HG03280 (cell line): ENCODE results near the gene ARRB1.
"Not testable (repeated sequence)": the region's sequence is repeated elsewhere in the genome, so short reads cannot be mapped to it uniquely, and the experiment has no call there.

Source experiments
- ATAC-seq: cut with Tn5 transposase; IDR thresholded peaks from one replicate; pipeline ENCODE4 v1.9.1; 2021; ENCODE audit warnings: mild to moderate bottlenecking, moderate library complexity; ENCODE audit not compliant: unreplicated experiment

Gene ARRB1

DNA sequence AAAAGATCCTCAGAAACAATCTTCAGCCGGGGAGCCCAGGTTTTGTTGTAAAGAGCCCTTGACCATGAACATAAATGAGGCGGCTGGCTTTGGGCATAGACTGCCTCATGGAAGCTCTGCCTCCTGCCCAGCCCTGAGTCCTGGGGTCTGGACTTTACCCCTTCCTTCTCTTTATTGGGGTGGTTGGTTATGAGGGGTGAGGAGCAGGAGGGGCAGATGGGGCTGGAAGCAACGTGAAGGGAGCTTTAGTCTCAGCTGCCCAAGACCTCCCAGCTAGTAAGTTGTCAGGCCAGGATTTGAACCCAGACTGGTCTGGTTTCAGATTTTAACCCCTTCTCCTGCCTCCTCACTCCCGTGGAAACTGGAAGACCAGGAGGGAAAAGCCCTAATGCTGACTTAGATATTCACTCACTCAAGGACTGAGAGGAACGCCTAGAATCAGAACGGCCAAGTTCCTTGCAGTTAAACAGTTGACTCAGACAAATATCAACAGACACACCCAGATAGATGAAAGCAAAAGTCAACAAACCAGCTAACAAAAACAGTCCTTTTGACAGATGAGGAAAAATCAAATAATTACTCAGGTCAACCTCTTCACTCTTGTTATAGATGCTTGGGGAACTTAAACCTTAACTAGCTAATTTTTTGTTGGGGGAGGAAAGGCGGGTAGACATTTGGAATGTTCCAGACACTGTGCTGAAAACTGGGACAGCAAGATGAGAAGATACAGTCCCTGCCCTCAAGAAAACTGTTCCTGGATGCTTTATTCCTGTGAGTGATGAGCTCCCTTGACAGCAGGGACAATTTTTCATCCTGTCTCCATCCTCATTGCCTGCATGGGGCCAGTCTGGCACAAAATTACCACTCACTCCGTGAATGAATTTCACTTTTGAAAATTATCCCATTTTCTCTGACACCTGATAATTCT is 20.8 kb upstream of the ARRB1 start:
- ATAC-seq = no peak

DNA sequence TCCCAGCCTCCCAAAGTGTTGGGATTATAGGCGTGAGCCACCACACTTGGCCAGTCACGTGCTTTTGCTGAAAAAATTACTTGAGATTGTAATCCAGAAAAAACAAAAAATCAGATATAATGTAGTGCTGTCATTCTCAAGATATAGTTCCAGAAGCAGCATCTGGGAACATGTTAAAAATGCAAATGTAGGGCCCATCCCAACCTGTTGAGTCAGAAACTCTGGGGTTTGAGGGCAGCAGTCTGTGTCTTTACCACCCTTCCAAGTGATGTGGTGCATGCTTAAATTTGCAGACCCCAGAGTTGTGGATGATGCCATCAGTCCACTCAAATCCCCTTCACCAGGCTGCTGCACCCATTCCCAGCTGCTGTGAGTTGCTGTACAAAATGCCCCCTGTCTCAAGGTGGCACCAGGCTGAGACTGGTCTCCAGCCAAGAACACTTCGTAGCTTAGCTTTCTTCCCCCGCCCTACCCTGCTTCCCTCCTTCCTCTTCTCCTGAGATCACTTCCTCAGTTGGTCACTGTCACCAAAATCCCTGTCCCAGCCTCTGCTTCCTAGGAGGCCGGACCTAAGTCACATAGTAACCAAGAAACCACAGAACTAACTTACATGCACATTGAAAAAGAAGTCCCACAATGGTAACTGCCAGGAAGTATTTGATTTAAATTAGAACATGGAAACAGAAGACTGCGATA is 18.2 kb upstream of the ARRB1 start:
- ATAC-seq = no peak

DNA sequence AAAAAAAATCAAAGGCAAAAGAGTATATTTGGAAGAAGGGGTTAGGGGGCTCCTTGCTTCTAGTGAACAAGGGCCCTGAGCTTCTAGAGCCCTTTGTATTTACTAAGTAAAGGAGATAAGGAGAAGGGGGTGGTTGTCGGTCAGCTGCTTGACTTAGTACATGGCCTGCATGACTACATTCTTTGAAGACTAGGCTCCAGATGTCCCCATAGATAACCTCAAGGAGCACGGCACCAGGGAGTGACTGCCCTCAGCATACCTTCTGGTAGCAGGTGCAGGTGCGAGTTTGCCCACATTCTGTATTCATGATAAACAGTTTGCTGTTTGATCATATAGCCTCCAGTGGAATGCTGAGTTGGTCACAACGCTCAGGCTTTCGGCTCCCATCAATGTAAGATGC is 15.4 kb upstream of the ARRB1 start:
- not testable (repeated sequence) for ATAC-seq

DNA sequence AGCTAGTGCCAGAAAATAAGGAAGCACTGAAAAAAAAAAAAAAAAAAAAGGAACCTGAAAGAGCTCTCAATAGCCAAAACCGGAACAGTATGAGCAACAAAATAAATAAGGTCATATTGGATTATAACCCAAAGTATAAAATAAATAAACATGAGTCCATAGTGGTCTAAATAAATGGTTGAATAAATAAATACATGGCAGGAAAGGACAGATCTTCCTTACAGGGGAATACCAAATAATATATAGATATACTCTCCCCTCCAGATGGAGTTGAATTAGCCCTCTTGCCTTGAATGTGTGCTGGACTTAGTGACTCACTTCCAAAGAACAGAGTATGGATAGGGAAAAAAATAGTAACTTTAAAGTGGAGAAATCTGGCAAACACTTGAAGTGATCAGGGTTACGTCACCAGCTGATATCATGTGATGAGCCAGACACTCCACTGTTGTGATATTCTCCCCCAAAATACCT is 14.3 kb upstream of the ARRB1 start:
- no peak for ATAC-seq

DNA sequence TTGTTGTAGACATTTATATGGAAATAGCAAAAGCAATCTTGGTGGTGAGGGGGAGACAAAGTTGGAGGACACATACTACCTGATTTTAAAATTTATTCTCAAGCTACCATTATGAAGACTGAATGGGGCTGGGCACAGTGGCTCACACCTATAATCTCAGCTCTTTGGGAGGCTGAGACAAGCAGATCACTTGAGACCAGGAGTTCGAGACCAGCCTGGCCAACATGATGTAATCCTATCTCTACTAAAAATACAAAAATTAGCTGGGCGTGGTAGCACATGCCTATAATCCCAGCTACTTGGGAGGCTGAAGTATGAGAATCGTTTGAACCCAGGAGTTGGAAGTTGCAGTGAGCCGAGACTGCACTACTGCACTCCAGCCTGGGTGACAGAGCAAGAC is 10.8 kb upstream of the ARRB1 start:
- ATAC-seq = not testable (repeated sequence)

DNA sequence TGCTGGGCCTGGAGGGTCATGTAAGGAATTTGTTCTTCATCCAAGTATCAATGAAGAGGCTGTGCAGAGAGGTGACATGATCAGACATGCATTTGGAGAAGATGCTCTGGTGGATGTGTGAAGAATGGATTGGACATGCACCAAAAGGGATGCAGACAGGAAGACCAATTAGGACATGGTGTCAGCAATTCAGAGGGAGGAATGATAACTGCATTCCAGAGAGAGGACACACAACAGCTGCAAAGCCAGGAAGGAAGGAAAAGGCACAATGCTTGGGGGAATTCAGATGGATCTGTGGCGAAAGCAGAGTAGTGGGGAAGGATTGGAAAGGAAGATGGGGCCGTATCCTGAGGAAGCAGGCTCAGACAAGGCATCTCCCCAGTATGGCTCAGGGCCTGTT is 5.2 kb upstream of the ARRB1 start:
- no peak for ATAC-seq

DNA sequence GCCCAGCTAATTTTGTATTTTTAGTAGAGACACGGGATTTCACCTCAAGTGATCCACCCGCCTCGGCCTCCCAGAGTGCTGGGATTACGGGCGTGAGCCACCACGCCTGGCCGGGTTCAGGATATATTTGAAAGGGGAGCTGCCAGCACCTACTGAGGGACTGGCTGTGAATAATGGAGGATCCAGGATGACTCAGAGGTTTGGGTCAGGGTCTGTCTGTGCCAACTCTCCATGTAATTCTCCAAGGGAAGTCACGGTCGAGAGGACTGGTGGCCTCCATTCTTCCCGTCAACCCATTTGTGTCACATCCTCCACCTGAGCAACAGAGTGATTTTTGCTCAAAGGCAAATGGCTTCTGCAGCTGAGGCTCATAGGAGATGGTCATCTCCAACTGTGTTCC is 3.6 kb upstream of the ARRB1 start:
- no peak for ATAC-seq

DNA sequence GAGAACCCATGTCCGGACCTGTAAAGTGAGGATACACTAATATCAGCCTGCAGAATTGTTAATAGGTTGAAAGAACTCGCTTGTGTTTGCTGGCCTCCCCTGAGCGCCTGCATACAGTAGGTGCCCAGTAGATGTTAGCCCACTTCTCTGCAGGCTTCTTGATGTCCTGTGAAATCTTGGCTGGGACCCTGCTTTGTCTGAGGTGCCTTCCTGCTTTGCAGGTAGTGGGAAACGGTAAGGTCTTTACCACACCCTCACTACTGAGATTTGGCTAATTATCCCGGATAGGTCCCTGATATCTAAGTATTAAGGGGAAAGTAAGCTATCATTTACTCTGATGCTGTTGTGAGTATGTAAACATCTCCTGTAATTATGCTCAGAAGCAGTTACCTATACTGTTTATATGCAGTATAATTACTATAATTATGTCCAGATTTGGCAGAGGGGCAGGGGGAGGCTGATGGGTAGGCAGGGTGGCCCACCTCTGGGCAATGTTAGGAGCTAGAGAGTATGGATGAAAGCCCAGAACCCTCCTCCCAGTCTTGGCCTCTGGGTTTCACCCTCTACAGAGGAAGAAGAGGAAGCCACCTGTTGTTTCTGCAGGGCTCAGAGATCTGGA is 1.2 kb upstream of the ARRB1 start:
- no peak for ATAC-seq

DNA sequence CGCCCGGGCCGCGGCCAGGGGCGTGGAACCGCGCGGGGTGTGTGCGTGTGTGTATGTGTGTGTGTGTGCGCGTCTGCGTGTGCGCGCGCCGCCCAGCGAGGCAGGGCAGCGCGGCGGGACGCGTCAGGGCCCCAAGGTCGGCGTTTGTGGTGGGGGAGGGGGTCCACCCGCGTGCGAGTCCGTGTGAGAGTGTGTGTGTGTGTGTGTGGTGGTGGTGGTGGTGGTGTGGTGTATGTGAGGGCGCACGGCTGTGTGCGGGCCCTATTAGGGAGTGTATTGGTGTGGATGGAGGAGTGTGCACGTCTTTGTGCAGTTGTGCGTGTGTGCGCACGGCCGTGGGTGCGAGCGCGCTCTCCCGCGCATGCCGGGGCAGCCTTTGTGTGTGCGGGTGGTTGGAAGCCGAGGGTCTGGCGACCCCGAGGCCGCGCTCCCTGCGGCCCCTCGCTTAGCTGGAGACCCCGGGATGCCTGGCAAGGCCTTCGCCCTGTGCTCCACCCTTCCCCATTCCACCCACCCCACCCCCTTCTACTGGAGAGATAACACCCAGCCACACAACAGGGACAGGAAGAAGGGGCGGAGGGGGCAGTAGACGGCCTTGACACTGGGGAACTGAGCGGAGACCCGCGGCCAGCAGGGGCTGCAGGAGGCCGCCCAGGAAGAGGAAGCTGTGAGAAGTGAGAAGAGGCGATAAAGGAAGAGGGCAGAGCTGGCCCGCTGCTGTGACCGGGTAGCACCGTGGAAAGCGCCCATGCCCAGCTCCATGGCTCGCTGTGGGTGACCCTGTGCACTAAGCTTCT is 528 bp upstream of the ARRB1 start:
- ATAC-seq = no peak

DNA sequence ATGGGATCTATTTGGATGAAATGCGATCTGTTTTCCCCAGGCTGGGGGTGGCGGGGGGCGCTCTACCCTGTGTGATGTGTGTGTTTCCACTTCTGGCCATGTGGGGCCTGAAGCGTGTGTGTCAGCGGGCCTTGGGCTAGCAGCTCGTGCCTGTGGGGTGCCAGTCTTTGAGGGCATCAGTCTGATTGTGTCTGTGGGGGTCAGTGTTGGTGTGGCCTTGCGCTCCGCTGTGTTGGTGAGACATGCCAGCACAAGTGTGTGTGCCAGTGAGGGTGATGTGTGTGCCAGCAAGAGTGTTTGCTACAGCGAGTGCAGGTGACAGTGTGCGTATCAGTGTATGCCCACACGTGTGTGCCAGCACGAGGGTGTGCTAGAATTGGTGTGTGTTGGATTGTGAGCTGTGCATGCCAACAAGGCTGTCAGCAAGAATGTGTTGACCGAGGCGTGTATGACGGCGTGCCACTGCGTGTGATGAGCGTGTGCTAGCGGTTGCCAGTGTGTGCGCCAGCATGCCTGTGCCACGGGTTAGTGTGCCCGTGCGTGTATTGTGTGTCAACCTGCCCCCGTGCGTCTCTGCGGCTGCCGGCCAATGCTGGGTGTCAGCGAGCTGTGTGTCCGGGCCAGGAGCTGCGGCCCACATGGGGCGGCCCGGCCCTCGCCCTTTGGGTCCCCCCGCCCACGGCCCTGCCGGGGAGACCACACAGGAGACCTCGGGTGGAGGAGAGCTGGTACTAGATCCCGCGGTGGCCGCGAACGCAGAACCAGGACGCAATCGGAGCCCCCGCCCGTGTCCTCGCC is 519 bp downstream of the ARRB1 start:
- no peak for ATAC-seq

DNA sequence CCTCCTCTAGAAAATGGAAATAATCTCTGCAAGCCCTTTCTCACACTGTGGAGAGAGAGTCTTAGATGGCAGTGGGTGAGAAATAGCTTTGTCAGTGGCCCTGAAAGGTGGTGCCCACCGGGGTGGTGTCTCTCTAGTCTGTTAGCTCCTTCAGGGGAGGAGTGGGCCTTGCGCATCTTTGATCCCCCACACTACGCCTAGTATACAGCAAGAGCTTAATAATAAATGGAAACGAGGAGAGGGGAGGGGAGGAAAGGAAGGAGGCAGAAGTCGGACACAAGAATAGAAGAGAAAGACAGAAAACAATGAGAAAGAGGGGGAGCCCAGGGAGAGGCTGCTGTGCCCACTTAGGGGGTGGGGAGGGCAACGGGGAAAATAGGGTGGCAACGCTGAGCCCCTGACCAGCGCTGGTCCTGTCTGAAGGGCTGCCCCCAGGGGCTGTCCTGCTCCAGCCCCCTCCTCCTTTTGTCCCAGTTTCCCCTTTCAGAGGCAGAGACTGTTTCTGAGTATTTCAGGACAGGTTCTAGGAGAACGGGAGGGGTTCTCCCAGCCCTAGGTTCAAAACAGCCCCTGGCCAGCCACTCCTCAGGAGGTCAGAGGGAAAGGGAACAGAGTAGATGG is 1.2 kb downstream of the ARRB1 start:
- ATAC-seq = no peak

DNA sequence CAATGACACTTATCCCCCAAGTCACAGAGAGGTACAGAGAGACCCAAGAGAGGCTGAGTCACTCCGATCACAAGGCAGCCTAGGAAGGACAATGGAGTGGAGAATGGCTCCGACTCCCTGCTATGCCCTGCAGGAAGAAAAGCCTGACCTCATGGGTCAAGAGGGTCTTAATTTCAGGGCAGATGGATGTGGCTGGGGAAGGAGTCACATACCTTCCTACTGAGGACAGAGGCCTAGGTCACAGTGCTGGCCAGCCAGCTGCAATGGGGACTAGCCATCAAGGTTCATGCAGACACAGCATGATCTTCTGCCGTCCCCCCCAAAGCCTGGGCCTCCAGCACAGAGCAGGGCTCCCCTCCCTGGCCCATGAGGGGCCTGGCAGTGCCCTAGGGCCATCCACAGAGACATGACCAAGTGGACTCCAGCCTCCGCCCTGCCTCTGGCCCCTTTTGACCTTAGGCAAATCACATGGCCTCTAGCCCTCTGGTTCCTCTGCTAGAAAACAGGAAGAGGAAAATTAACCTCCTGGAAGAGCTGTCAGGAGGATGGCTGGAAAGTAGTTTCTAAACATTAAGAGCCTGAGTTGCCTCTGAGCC is 1.8 kb downstream of the ARRB1 start:
- ATAC-seq = no peak

DNA sequence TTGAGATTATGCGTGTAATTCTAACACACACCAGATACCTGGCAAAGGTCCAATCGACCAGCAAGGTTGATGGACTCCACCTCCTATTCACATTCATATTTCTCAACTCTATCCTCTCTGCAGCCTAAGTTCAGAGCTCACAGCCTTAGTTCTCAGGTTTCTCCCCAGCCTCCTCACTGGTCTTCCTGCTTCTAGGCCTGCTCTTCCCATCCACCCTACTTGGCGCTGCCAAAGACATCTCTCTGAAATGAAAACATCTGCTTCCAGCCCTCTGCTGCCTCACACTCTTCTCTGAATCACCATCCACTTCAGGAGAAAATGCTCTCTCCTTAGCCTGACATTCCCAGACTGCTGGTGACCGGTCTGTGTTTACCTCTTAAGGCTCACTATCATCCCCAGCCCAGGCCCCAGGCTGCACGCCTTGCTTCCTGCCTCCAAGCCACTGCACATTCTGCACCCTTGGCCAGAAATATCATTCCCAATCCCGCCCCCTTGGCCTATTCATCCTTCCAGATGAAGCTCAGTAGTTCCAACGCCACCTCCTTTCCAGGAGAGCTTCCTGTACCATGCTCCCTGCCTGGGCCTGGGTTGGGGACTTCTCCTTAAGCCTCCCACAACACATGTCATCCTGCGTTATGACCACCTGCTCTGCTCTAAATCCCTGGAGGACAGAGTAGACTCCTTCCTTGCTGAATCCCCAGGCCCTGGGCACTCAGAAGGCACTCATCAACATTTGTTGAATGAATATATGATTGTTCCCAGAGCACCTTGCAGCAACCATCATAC is 3.5 kb downstream of the ARRB1 start:
- ATAC-seq = no peak

DNA sequence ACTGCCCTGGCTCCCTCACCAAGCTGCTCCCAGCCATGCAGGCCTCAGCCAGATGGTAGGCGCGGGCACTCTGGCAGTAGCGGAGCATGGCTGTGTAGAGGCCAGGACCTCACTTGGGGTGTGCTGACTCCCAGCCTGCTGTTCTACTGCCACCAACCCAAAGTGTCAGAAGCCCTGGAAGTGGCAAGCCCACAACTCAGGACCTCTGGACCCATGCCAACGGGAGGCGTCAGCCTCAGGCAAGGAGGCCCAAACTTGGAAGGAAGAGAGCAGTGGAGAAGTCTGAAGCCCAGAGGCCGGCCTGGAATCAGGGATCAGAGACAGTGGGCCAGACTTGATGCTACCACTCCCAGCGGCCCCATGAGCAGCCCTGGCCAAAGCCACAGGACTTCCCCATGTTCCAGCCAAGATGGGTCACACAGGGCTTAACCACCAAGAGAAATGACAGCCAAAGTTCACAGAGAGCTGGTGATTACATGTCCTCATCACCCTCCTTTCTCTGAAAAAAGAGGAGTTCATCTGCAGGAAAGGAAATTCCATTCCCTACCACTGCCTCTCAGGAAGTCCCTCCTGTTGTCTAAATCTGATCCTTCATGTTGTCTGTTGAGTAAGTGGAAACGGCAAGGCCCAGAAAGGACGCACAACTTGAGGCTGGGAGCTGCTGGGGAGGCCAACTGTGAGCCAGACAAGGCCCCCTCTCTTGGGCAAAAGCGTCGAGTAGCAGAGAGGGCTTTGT is 4.4 kb downstream of the ARRB1 start:
- no peak for ATAC-seq

DNA sequence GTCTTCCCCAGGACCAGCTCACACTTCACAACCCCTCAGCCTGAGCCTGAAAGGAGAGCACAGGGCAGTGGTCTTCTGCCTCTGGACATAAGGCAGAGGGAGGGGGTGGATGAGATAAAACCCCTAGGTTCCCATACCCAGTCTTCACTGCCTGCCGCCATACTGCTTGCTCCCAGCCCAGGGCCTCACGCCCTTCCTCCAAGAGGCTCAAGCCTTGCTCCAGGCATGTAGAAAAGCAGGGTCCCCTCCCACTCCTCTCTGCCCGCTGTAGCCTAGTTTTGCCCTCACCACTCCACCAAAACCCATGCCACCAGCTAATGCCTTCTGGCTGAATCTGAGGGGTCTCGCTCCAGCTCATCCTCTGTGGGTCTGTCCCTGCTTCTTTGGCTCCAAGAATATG is 5.2 kb downstream of the ARRB1 start:
- ATAC-seq = no peak

DNA sequence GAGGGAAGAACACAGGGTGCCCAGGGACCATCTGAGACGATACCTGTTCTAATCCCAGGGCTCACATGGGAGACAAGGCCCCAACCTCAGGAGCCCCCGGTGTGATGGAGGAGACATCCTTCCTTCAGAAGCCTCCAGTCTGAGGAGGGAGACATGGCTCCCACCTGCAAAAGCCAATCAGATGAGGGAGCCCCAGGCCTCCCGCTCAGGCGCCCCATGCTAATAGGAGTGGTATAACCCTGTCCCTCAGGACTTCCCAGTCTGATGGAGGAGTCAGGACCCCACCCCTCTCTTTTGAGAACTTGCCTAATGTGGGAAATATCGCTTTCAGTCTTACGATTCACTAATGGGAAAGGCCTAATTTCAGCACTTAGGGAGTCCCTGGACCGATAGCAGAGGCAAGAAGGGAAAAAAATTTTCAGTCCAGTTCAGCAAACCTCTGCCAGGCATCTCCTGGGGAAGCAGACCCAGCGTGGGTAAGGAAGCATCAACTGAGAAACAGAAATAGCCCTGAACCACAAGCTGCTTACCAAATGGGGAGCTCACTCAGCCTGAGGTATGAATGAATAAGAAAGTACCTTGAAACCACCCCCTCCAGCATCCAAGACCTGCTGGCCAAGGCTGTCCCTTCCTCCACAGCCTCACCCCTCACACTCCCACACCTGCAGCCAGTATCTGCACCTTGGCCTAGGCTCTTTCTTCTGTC is 5.9 kb downstream of the ARRB1 start:
- no peak for ATAC-seq

DNA sequence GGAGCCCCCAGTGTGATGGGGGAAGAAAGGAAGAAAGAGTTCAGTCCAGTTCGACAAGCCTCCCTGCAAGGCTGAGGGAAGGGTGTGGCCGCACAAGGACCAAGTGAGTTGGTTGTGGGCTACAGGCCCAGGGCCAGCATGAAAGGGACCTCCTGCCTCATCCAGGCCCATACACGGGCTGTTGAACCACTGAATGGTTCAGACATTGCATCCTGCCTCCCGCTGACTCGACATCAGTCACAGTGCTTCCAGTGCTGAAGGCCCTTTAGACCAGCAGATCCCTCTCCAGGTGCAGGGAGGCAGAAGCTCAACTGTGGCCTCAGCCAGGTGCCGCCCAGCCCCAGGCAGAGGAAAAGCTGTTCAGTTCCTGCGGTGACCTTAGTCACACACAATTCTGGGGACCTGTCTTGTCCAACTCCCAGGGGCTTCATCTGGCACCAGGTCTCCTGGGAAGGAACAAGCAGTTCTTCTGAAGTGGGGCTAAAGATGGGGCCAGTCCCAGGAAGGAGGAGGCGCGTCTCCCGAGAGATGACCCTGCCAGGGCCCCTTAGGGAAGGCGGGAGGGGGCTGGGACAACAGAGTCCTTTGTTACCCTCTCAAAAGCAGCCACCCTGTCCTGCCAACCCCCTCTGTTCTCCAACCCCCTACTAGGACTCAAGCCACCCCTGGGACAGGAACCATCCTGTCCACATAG is 6.6 kb downstream of the ARRB1 start:
- no peak for ATAC-seq
